Smooth muscle cell (in vitro differentiated cells): ENCODE data around the gene EEF1AKMT3. TPM values are rescaled to one million over a fixed set of nuclear protein-coding genes. Genes with fewer than 3 reads are reported as not detected.
A peak's percentile ranks its signal among the peaks of the same experiment; 100 is the strongest.

ENCODE experiments used
- DNase-seq: peaks from one replicate; lab custom pipeline; 2025; ENCODE audit not compliant: unreplicated experiment; lab: John Stamatoyannopoulos, UW
- H2AFZ ChIP-seq: fragments of 200-600 bp; sonication (generic); 2 replicates; pipeline ENCODE4 v1.6.0; 2016; ENCODE audit warnings: antibody characterized with exemption, low read depth, mild to moderate bottlenecking
- H3F3A ChIP-seq: fragments of 200-600 bp; sonication (generic); 2 replicates; pipeline ENCODE4 v1.6.0; 2017; ENCODE audit warnings: antibody characterized with exemption, low read depth
- H3K27ac ChIP-seq: fragments of 200-600 bp; sonication (generic); 2 replicates; pipeline ENCODE4 v1.5.1; 2016; ENCODE audit warnings: low read depth, mild to moderate bottlenecking
- H3K27me3 ChIP-seq: fragments of 200-600 bp; sonication (generic); 2 replicates; pipeline ENCODE4 v1.6.1; 2016; ENCODE audit warnings: low read depth, mild to moderate bottlenecking
- H3K36me3 ChIP-seq: fragments of 200-600 bp; sonication (generic); 2 replicates; pipeline ENCODE4 v1.5.1; 2016; ENCODE audit warnings: low read depth
- H3K4me1 ChIP-seq: fragments of 200-600 bp; sonication (generic); 2 replicates; pipeline ENCODE4 v1.5.1; 2016; ENCODE audit warnings: low read depth
- H3K4me2 ChIP-seq: fragments of 200-600 bp; sonication (generic); 2 replicates; pipeline ENCODE4 v1.6.0; 2016; ENCODE audit warnings: mild to moderate bottlenecking
- H3K4me3 ChIP-seq: fragments of 200-600 bp; sonication (generic); 2 replicates; pipeline ENCODE4 v1.5.1; 2016; ENCODE audit warnings: mild to moderate bottlenecking
- H3K79me2 ChIP-seq: fragments of 200-600 bp; sonication (generic); 2 replicates; pipeline ENCODE4 v1.6.0; 2016; ENCODE audit warnings: low read depth, mild to moderate bottlenecking
- H3K9ac ChIP-seq: fragments of 200-600 bp; sonication (generic); 2 replicates; pipeline ENCODE4 v1.6.0; 2016; ENCODE audit warnings: low read depth
- H3K9me3 ChIP-seq: fragments of 200-600 bp; sonication (generic); replicated peaks from 2 replicates; pipeline ENCODE4 v1.5.1; 2016; ENCODE audit warnings: low read depth
- H4K20me1 ChIP-seq: fragments of 200-600 bp; sonication (generic); 2 replicates; pipeline ENCODE4 v1.6.0; 2016; ENCODE audit warnings: low read depth
- CTCF ChIP-seq: fragments of 200-600 bp; sonication (generic); IDR thresholded peaks from 2 replicates; pipeline ENCODE4 v1.5.1; 2017; ENCODE audit warnings: borderline replicate concordance, mild to moderate bottlenecking, antibody characterized with exemption; ENCODE audit not compliant: insufficient read depth, poor library complexity, severe bottlenecking
- WGBS: methylation state at CpG from one replicate; pipeline ENCODE4 v1.1.7; 2016; ENCODE audit warnings: low lambda C conversion rate; 5-methylcytosine and 5-hydroxymethylcytosine counted together
- polyA plus RNA-seq: library from polyadenylated mRNA; unstranded; fragments of >200 nt; fragmentation: Nextera tagmentation; extraction: Ambion mirVana; gene quantifications from 2 replicates; pipeline ENCODE4 v1.2.1, GENCODE V29; 2016
- total RNA-seq: library from RNA; depleted of rRNA; stranded (reverse); fragments of >200 nt; gene quantifications from 2 replicates; pipeline ENCODE4 v1.2.3, GENCODE V29; 2014

The EEF1AKMT3 gene
- total and polyA plus RNA-seq, 2 experiments from 2014 or later = 8.0 to 9.0 TPM

DNA sequence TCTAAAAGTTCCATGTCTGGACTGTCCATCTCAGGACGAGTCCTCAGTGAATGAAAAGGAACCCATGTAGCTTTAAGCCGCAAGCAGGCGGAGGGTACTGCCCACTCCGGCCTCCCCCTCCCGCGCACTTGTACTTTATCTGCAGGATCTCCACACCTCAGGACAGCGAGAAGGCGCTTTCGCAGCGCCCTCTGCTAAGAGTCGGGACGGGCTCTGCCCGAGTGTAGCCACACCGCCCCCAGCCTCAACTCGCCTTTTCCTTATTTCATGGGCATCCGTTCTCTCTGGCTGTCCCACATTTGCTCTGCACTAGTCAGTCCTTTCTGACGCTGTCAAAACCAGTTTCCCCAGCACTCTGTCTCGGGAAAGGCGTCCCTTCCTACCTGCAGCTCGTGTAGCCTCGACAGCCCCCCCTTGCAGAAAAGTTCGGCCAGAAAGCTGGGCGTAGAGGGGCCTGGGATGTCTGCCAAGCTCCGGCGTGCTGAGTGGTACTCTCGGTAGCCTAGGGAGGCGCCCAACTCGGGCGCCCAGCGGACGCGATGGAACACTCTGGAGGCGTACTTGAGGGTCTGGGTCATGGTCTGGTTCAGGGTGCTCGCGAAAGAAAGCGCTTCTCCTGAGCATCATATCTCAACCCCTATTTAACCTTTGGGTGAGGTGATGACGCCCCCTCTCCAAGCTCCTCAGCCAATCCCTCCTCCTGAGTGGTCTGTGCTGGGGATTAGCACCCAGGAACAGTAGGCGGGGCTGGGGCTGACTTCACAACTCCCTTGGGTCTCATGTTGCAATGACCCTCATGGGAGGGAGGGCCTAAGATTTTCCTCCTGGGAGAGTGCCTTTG lies 5.7 kb upstream of the EEF1AKMT3 start, which contains the start of gene CYP27B1:
CYP27B1 (minus strand) TSS at position 615 of the 841 bp plus-strand sequence; CDS start at position 578, 37 bp downstream.
- H3K27ac ChIP-seq = no peak within 1 kb of the TSS
- WGBS = 6% methylated on average over 38 of the region's 38 CpGs
- H3F3A ChIP-seq = no peaks in the 10 kb centered on the region
- H3K4me3 ChIP-seq = peak within 1 kb of the TSS; percentile 44
- peaks cover 26% of the 10 kb centered on the region for H3K4me1 ChIP-seq
- no peaks in the 10 kb centered on the region for H3K9me3 ChIP-seq
- peaks cover 67% of the 10 kb centered on the region for H3K27me3 ChIP-seq
- no peak within 1 kb of the TSS for H3K9ac ChIP-seq
- no peaks in the 10 kb centered on the region for H4K20me1 ChIP-seq
- TF ChIP-seq CTCF = no peak
- no peak for DNase-seq
- H3K4me2 ChIP-seq = peak within 1 kb of the TSS; percentile 84
- no peaks in the 10 kb centered on the region for H3K79me2 ChIP-seq
- H3K36me3 ChIP-seq = no peaks in the 10 kb centered on the region
- no peak within 1 kb of the TSS for H2AFZ ChIP-seq

DNA sequence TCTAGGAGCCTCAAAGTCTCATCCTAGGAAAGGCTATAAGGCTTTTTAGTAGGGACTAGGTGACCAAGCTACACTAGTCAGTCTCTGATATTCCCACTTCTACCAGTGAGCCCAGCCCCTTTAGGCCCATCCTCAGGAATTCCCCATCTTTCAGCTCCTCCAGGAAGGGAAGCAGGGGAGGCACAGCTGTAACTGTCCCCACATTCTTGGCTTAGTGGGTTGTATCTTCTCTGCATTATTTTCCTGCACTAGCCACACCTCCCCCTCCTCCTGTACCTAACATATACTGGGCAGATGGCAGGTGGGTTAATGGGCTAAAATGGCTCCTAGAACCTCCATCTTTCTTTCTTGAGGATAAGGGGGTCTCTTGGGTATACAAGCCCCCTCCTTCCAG lies 5.1 kb upstream of the EEF1AKMT3 start:
- Histone ChIP-seq H3K27me3 (peaks cover 61% of the 10 kb centered on the region), H3K9me3 (no peaks in the 10 kb centered on the region), H3K4me3 (no peak overlapping the region), H2AFZ (no peak overlapping the region), H3K27ac (no peak overlapping the region), H3K4me2 (peak overlapping the region; percentile 84), H3F3A (no peaks in the 10 kb centered on the region), H3K36me3 (no peaks in the 10 kb centered on the region), H3K9ac (no peak overlapping the region), H3K4me1 (peaks cover 26% of the 10 kb centered on the region), H3K79me2 (no peaks in the 10 kb centered on the region), H4K20me1 (no peaks in the 10 kb centered on the region)
- TF ChIP-seq CTCF = no peak
- no peak for DNase-seq

DNA sequence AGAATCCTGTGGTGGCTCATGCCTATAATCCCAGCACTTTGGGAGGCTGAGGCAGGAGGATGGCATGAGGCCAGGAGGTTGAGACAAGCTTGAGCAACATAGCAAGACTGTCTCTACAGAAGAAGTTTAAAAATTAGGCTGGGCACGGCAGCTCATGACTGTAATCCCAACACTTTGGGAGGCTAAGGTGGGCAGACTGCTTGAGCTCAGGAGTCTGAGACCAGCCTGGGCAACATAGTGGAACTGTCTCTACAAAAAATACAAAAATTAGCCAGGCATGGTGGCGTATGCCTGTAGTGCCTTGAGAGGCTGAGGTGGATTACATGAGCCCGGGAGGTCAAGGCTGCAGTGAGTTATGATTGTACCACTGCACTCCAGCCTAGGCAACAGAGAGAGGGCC lies 4.5 kb upstream of the EEF1AKMT3 start:
- Histone ChIP-seq H2AFZ (no peak overlapping the region), H3F3A (no peaks in the 10 kb centered on the region), H3K4me1 (peaks cover 26% of the 10 kb centered on the region), H3K9me3 (no peaks in the 10 kb centered on the region), H4K20me1 (no peaks in the 10 kb centered on the region), H3K36me3 (no peaks in the 10 kb centered on the region), H3K4me2 (no peak overlapping the region), H3K79me2 (no peaks in the 10 kb centered on the region), H3K4me3 (no peak overlapping the region), H3K9ac (no peak overlapping the region), H3K27me3 (peaks cover 55% of the 10 kb centered on the region), H3K27ac (no peak overlapping the region)
- 100% methylated on average over 3 of the region's 3 CpGs for WGBS
- DNase-seq = no peak
- TF ChIP-seq CTCF = no peak

DNA sequence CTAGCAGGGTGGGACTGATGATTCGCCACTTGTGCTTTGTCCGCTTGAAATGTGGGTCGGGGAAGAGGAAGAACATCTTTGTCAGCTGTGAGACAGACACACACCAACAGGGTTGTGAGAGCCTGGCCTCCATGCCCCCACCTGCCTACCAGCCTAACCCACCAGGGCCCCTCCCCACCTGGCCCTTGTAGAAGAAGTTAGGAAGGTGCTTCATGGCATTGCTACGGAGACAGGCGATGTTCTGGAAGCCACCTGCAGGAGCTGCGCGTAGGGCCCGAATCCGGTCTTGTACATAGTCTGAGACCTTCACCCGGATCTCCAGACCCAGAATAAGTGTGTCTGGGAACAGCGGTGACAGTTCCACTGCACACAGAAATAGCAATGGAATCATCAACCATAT lies 2.8 kb upstream of the EEF1AKMT3 start:
- no peak overlapping the region for H3K4me2 ChIP-seq
- no peak overlapping the region for H3K9ac ChIP-seq
- no peak for DNase-seq
- H3K9me3 ChIP-seq = no peaks in the 10 kb centered on the region
- H3K79me2 ChIP-seq = no peaks in the 10 kb centered on the region
- TF ChIP-seq CTCF = no peak
- no peaks in the 10 kb centered on the region for H3K36me3 ChIP-seq
- WGBS = 97% methylated on average over 11 of the region's 11 CpGs
- H3K27ac ChIP-seq = no peak overlapping the region
- H3K27me3 ChIP-seq = peaks cover 38% of the 10 kb centered on the region
- no peaks in the 10 kb centered on the region for H3F3A ChIP-seq
- no peak overlapping the region for H3K4me3 ChIP-seq
- no peak overlapping the region for H2AFZ ChIP-seq
- H4K20me1 ChIP-seq = no peaks in the 10 kb centered on the region
- H3K4me1 ChIP-seq = peaks cover 26% of the 10 kb centered on the region
